Measurements from ENCODE around the gene RIPK3.
A peak's percentile ranks its signal among the peaks of the same experiment; 100 is the strongest.

RIPK3 gene

GRCh38 chr14:24300326-24300980 is 39.3 kb downstream of the RIPK3 start:
- DNase-seq, result no peak

- peak; percentile 91 for DNase-seq
These were observed 40.3 kb downstream of the RIPK3 start, which contains the start of the genes DHRS1 and NOP9 for GRCh38 chr14:24299255-24300191. DHRS1 (minus strand) TSS chr14:24299780; CDS start chr14:24299106, 674 bp downstream. NOP9 (plus strand) TSS chr14:24299850; CDS start chr14:24299955, 105 bp downstream.

GRCh38 chr14:24298892-24299254 is 40.9 kb downstream of the RIPK3 start:
- peak; percentile 28 for DNase-seq

GRCh38 chr14:24297190-24297964 is 42.4 kb downstream of the RIPK3 start:
- DNase-seq, result peak; percentile 22

- DNase-seq, result peak; percentile 47
These were observed 43.2 kb downstream of the RIPK3 start for GRCh38 chr14:24296341-24297157.

GRCh38 chr14:24293525-24293924 is 46.3 kb downstream of the RIPK3 start:
- DNase-seq, result no peak

- DNase-seq, result no peak
These were observed 47.5 kb downstream of the RIPK3 start for GRCh38 chr14:24292118-24292807.

- DNase-seq, result no peak
These were observed 48.2 kb downstream of the RIPK3 start for GRCh38 chr14:24291446-24292117.

- no peak for DNase-seq
These were observed 49.0 kb downstream of the RIPK3 start for GRCh38 chr14:24290746-24291145.

- no peak for DNase-seq
These were observed 50.0 kb downstream of the RIPK3 start for GRCh38 chr14:24289649-24290280.

- DNase-seq, result no peak
These were observed 52.8 kb downstream of the RIPK3 start for GRCh38 chr14:24286996-24287395.

Data from RPMI8226 (cell line).